Measurements from ENCODE around the gene BTBD9. TPM values are rescaled to one million over a fixed set of nuclear protein-coding genes. Genes with fewer than 3 reads are reported as not detected.

The BTBD9 gene
- total and polyA plus RNA-seq, 2 donors = 2.9 to 4.2 TPM

DNA sequence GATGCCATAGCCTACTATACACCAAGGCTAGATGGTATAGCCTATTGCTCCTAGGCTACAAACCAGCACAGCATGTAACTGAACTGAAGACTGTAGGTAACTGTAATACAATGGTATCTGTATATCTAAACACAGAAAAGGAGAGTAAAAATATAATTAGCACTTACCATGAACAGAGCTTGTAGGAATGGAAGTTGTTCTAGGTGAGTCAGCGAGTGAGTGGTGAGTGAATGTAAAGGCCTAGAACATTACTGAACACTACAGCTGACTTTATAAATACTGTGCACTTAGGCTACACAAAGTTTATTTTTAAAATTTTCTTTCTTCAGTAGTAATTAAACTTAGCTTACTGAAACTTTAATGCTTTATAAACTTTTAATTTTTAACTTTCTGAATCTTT is 129.5 kb downstream of the BTBD9 start:
- H3K27me3 ChIP-seq (ENCODE audit: control insufficient read depth in 2 of 2, insufficient read depth in 1 of 2, low read length in 1 of 2) = no peaks in the 10 kb centered on the region
- no peaks in the 10 kb centered on the region for H3K4me1 ChIP-seq (ENCODE audit: control insufficient read depth in 2 of 2, insufficient read depth in 2 of 2, low read length in 2 of 2)
- H3K27ac ChIP-seq (ENCODE audit: low read depth in 1 of 2, low read length in 1 of 2) = no peak overlapping the region
- WGBS = 97% methylated on average over 1 of the region's 1 CpG
- H3K36me3 ChIP-seq (ENCODE audit: control insufficient read depth in 2 of 2, insufficient read depth in 2 of 2, low read length in 1 of 2) = no peaks in the 10 kb centered on the region
- DNase-seq (ENCODE audit: low read depth in 6 of 9, low spot score in 9 of 9) = no peak
- H3K4me3 ChIP-seq (ENCODE audit: low read length in 2 of 2) = no peak overlapping the region
- H3K9me3 ChIP-seq (ENCODE audit: control insufficient read depth in 2 of 2, insufficient read depth in 1 of 2, low read length in 1 of 2) = no peaks in the 10 kb centered on the region

DNA sequence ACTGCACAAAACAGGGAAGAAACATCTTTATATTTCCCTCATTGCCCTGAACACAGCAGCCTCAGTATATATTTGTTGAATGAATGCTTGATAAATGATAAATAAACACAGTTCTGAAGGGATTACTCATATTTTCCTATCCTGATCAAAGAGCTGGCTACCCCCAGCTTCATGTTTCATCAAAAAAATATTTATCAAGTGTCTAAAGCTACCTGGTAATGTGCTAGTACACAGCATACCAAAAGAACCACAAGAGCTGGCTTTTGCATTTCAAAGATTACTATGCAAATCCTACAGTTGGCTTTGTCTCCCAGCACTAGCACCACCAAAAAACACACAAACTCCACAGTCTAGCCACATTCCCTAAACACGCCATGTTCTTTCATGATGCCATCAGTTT is 130.0 kb downstream of the BTBD9 start:
- Histone ChIP-seq H3K27ac (ENCODE audit: low read depth in 1 of 2, low read length in 1 of 2) (no peak overlapping the region), H3K9me3 (ENCODE audit: control insufficient read depth in 2 of 2, insufficient read depth in 1 of 2, low read length in 1 of 2) (no peaks in the 10 kb centered on the region), H3K4me1 (ENCODE audit: control insufficient read depth in 2 of 2, insufficient read depth in 2 of 2, low read length in 2 of 2) (no peaks in the 10 kb centered on the region), H3K36me3 (ENCODE audit: control insufficient read depth in 2 of 2, insufficient read depth in 2 of 2, low read length in 1 of 2) (no peaks in the 10 kb centered on the region), H3K27me3 (ENCODE audit: control insufficient read depth in 2 of 2, insufficient read depth in 1 of 2, low read length in 1 of 2) (no peaks in the 10 kb centered on the region), H3K4me3 (ENCODE audit: low read length in 2 of 2) (no peak overlapping the region)
- 99% methylated on average over 1 of the region's 1 CpG for WGBS
- no peak for DNase-seq (ENCODE audit: low read depth in 6 of 9, low spot score in 9 of 9)

DNA sequence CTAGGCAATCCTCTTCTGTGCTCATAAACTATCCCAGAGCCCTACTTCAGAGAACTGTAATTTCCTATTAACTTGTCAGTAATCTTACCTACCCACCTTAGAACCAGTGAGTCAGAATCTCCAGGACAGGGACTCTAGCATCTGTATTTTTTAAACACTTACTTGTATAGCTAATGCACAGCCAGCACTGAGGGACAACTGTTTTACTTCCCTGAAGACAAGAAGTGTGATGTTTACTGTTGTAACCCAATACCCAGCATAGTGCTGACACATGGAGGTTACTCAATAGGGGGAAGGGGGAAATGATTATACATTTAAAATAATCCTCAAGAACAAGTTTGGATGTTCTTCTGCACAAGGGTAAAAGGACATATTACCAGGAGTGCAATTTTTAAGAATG is 130.8 kb downstream of the BTBD9 start:
- H3K36me3 ChIP-seq (ENCODE audit: control insufficient read depth in 2 of 2, insufficient read depth in 2 of 2, low read length in 1 of 2) = no peaks in the 10 kb centered on the region
- no peaks in the 10 kb centered on the region for H3K9me3 ChIP-seq (ENCODE audit: control insufficient read depth in 2 of 2, insufficient read depth in 1 of 2, low read length in 1 of 2)
- DNase-seq (ENCODE audit: low read depth in 6 of 9, low spot score in 9 of 9) = no peak
- H3K4me3 ChIP-seq (ENCODE audit: low read length in 2 of 2) = no peak overlapping the region
- no peaks in the 10 kb centered on the region for H3K27me3 ChIP-seq (ENCODE audit: control insufficient read depth in 2 of 2, insufficient read depth in 1 of 2, low read length in 1 of 2)
- H3K27ac ChIP-seq (ENCODE audit: low read depth in 1 of 2, low read length in 1 of 2) = no peak overlapping the region
- no peaks in the 10 kb centered on the region for H3K4me1 ChIP-seq (ENCODE audit: control insufficient read depth in 2 of 2, insufficient read depth in 2 of 2, low read length in 2 of 2)

DNA sequence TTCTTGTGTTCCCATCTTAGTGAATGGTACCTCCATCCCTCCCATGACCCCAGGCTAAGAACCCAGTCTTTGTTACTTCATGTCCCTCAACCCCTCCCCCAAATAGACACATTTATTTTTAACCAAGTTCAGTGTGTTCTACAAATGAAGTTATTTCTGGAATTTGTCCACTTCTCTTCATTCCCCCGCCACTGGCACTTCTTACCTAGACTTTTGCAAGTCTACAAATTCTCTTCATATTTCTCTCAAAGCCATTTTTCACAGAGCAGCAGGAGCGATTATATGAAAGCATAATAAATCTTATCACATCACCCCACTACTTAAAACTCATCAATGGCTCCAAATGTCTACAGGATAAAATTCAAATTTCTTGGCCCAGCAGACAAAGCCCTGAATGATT is 131.4 kb downstream of the BTBD9 start:
- Histone ChIP-seq H3K9me3 (ENCODE audit: control insufficient read depth in 2 of 2, insufficient read depth in 1 of 2, low read length in 1 of 2) (no peaks in the 10 kb centered on the region), H3K36me3 (ENCODE audit: control insufficient read depth in 2 of 2, insufficient read depth in 2 of 2, low read length in 1 of 2) (no peaks in the 10 kb centered on the region), H3K27me3 (ENCODE audit: control insufficient read depth in 2 of 2, insufficient read depth in 1 of 2, low read length in 1 of 2) (no peaks in the 10 kb centered on the region), H3K4me3 (ENCODE audit: low read length in 2 of 2) (no peak overlapping the region), H3K4me1 (ENCODE audit: control insufficient read depth in 2 of 2, insufficient read depth in 2 of 2, low read length in 2 of 2) (no peaks in the 10 kb centered on the region), H3K27ac (ENCODE audit: low read depth in 1 of 2, low read length in 1 of 2) (no peak overlapping the region)
- no peak for DNase-seq (ENCODE audit: low read depth in 6 of 9, low spot score in 9 of 9)
- WGBS = 98% methylated on average over 2 of the region's 2 CpGs

DNA sequence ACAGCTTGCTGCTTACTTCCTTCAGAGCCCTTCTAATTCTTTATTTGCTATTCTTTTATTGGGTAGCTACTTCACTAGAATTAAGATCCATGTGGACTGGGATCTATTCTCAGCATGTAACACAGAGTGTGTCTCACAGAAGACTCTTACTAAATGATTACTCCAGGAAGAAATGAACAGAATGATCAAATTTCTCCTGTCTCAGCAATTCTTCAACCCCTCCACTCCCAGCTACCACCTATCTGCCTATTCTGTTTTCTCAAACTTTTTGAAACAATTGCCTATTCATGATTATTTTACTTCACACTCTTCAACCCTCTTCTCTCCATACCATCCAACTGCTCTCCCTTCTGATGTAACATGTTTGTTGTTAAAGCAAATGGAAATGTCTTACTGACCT is 132.6 kb downstream of the BTBD9 start:
- Histone ChIP-seq H3K27ac (ENCODE audit: low read depth in 1 of 2, low read length in 1 of 2) (no peak overlapping the region), H3K9me3 (ENCODE audit: control insufficient read depth in 2 of 2, insufficient read depth in 1 of 2, low read length in 1 of 2) (no peaks in the 10 kb centered on the region), H3K4me1 (ENCODE audit: control insufficient read depth in 2 of 2, insufficient read depth in 2 of 2, low read length in 2 of 2) (no peaks in the 10 kb centered on the region), H3K27me3 (ENCODE audit: control insufficient read depth in 2 of 2, insufficient read depth in 1 of 2, low read length in 1 of 2) (no peaks in the 10 kb centered on the region), H3K4me3 (ENCODE audit: low read length in 2 of 2) (no peak overlapping the region), H3K36me3 (ENCODE audit: control insufficient read depth in 2 of 2, insufficient read depth in 2 of 2, low read length in 1 of 2) (no peaks in the 10 kb centered on the region)
- DNase-seq (ENCODE audit: low read depth in 6 of 9, low spot score in 9 of 9) = no peak

DNA sequence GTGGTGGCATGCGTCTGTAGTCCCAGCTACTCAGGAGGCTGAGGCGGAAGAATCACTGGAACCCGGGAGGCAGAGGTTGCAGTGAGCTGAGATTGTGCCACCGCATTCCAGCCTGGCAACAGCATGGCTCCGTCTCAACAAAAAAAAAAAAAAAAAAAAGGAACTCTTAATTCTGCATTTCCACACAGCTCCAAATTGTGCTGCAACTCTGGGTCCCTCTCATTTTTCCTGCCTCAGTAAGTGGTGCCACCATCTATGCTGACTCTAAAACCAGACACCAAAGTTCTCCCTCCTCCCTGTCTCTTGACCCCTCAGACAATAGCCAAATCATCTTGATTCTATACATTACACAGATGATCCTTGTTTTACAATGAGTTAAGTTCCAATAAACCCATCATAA is 133.9 kb downstream of the BTBD9 start:
- no peaks in the 10 kb centered on the region for H3K4me1 ChIP-seq (ENCODE audit: control insufficient read depth in 2 of 2, insufficient read depth in 2 of 2, low read length in 2 of 2)
- no peak for DNase-seq (ENCODE audit: low read depth in 6 of 9, low spot score in 9 of 9)
- H3K27ac ChIP-seq (ENCODE audit: low read depth in 1 of 2, low read length in 1 of 2) = no peak overlapping the region
- no peaks in the 10 kb centered on the region for H3K9me3 ChIP-seq (ENCODE audit: control insufficient read depth in 2 of 2, insufficient read depth in 1 of 2, low read length in 1 of 2)
- no peak overlapping the region for H3K4me3 ChIP-seq (ENCODE audit: low read length in 2 of 2)
- 98% methylated on average over 5 of the region's 5 CpGs for WGBS
- H3K27me3 ChIP-seq (ENCODE audit: control insufficient read depth in 2 of 2, insufficient read depth in 1 of 2, low read length in 1 of 2) = no peaks in the 10 kb centered on the region
- no peaks in the 10 kb centered on the region for H3K36me3 ChIP-seq (ENCODE audit: control insufficient read depth in 2 of 2, insufficient read depth in 2 of 2, low read length in 1 of 2)

DNA sequence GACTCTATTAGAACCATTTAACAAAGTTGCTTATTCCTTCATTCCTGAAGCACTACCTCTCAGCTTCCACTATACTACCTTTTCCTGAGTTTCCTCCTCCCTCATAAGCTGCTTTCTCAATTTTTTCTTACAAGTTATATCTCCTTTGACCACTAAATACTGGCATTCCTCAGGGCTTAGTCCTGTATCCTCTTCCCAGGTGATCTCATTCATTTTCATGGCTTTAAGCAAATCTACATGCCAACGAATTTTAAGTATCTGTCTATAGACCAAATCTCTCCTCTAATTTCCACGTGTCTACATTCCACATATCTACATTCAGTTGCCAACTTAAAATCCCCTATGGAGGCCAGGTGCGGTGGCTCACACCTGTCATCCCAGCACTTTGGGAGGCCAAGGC is 134.7 kb downstream of the BTBD9 start:
- WGBS = 98% methylated on average over 3 of the region's 3 CpGs
- H3K27ac ChIP-seq (ENCODE audit: low read depth in 1 of 2, low read length in 1 of 2) = no peak overlapping the region
- H3K27me3 ChIP-seq (ENCODE audit: control insufficient read depth in 2 of 2, insufficient read depth in 1 of 2, low read length in 1 of 2) = no peaks in the 10 kb centered on the region
- H3K36me3 ChIP-seq (ENCODE audit: control insufficient read depth in 2 of 2, insufficient read depth in 2 of 2, low read length in 1 of 2) = no peaks in the 10 kb centered on the region
- no peaks in the 10 kb centered on the region for H3K4me1 ChIP-seq (ENCODE audit: control insufficient read depth in 2 of 2, insufficient read depth in 2 of 2, low read length in 2 of 2)
- H3K4me3 ChIP-seq (ENCODE audit: low read length in 2 of 2) = no peak overlapping the region
- H3K9me3 ChIP-seq (ENCODE audit: control insufficient read depth in 2 of 2, insufficient read depth in 1 of 2, low read length in 1 of 2) = no peaks in the 10 kb centered on the region
- DNase-seq (ENCODE audit: low read depth in 6 of 9, low spot score in 9 of 9) = no peak

DNA sequence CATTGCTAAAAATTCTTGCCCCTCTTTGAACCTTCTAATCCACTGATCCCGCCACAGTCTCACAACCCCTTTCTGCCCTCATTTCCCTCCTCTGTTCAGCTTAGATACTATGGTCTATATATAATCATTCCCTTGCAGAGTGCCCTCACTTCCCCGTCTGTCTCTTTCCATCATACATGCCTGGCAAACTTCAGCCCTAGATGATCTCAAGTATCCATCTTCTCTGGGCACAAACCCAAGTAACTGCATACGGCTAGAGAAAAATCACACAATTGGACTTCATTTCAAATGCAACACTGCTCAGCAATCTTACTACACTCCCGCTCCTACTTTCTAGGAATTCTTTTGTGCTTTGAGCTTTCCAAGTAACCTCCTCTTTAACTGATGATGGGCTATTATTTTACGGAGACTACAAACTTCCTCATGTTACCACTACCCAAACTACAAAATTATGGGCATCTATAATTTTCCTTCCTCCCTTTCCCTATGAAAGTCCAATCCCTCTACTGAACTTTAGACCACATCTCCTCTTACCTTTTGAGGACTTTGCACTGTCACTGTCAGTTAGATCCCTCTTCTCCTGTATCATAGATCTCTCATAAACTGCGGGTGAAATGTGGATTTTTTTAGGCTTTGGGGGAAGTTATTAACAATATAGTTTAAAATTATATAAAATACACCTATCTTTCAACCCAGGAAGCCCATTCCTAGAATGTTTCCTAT is 135.6 kb downstream of the BTBD9 start:
- no peaks in the 10 kb centered on the region for H3K36me3 ChIP-seq (ENCODE audit: control insufficient read depth in 2 of 2, insufficient read depth in 2 of 2, low read length in 1 of 2)
- no peaks in the 10 kb centered on the region for H3K4me1 ChIP-seq (ENCODE audit: control insufficient read depth in 2 of 2, insufficient read depth in 2 of 2, low read length in 2 of 2)
- DNase-seq (ENCODE audit: low read depth in 6 of 9, low spot score in 9 of 9) = no peak
- no peaks in the 10 kb centered on the region for H3K9me3 ChIP-seq (ENCODE audit: control insufficient read depth in 2 of 2, insufficient read depth in 1 of 2, low read length in 1 of 2)
- no peak overlapping the region for H3K4me3 ChIP-seq (ENCODE audit: low read length in 2 of 2)
- H3K27ac ChIP-seq (ENCODE audit: low read depth in 1 of 2, low read length in 1 of 2) = no peak overlapping the region
- no peaks in the 10 kb centered on the region for H3K27me3 ChIP-seq (ENCODE audit: control insufficient read depth in 2 of 2, insufficient read depth in 1 of 2, low read length in 1 of 2)
- 96% methylated on average over 6 of the region's 6 CpGs for WGBS

DNA sequence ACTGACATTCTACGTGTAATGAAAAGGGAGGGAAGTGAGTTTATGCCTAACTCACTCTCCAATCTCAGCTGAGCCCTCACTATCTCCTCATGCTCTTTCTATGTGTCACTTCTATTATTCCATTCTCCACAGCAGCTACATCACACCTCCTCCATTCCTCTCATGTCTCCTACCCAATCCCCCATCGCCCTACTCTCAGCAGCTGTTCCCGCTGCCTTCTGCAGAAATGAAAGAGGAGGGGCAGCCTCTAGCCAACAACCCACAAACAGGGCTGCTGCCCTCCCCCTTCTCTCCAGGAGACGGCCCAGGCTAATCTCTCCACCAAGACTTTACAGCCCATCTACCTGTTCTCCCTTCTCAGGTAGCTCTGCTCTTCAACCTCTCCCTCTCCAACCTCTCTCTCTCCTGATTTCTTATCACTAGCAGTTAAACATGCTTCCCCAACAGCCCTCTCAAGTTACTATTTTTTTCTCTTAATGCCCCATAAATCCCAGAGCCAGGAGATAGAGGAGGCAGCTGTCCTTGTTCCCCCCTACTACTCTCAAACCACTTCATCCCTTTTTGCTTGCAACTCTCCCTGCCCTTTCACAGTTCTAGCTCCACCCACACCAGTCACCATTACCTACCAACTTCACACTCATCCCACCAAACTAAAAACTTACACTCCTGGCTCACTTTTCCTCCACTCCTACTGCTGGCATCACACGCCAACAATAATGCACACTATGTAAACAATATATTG is 136.5 kb downstream of the BTBD9 start:
- H3K4me3 ChIP-seq (ENCODE audit: low read length in 2 of 2) = no peak overlapping the region
- 96% methylated on average over 5 of the region's 5 CpGs for WGBS
- H3K27me3 ChIP-seq (ENCODE audit: control insufficient read depth in 2 of 2, insufficient read depth in 1 of 2, low read length in 1 of 2) = no peaks in the 10 kb centered on the region
- no peaks in the 10 kb centered on the region for H3K36me3 ChIP-seq (ENCODE audit: control insufficient read depth in 2 of 2, insufficient read depth in 2 of 2, low read length in 1 of 2)
- no peak for DNase-seq (ENCODE audit: low read depth in 6 of 9, low spot score in 9 of 9)
- no peaks in the 10 kb centered on the region for H3K4me1 ChIP-seq (ENCODE audit: control insufficient read depth in 2 of 2, insufficient read depth in 2 of 2, low read length in 2 of 2)
- H3K27ac ChIP-seq (ENCODE audit: low read depth in 1 of 2, low read length in 1 of 2) = no peak overlapping the region
- no peaks in the 10 kb centered on the region for H3K9me3 ChIP-seq (ENCODE audit: control insufficient read depth in 2 of 2, insufficient read depth in 1 of 2, low read length in 1 of 2)

Measured in thymus (tissue), 11 donors.